Esophagus squamous epithelium (tissue), 4 donors: ENCODE measurements around the gene TGIF2.

Experiments used
- CTCF ChIP-seq, 6 experiments: fragments of 450-650 bp in 4 of 6; fragments of 200-600 bp in 2 of 6; sonication (generic) in 2 of 6; IDR thresholded peaks; one replicate each; pipeline ENCODE4 v1.5.1; 2016 to 2019; ENCODE audit warnings: antibody characterized with exemption in 6 of 6, mild to moderate bottlenecking in 4 of 6, moderate library complexity in 4 of 6
- POLR2A ChIP-seq, 4 donors: fragments of 450-650 bp; IDR thresholded peaks; one replicate each; pipeline ENCODE4 v1.6.1; 2017; ENCODE audit warnings: antibody characterized with exemption in 4 of 4, mild to moderate bottlenecking in 4 of 4, moderate library complexity in 3 of 4

- TF ChIP-seq POLR2A (IDR thresholded peaks at IDR 0.05) (no peak), CTCF (IDR thresholded peaks at IDR 0.05) (no peak)
Measured at GRCh38 chr20:36579996-36580545, 6.7 kb downstream of the TGIF2 start.
